Colonic mucosa (tissue), 4 donors: ENCODE data around the gene NUDT15. TPM values are rescaled to one million over a fixed set of nuclear protein-coding genes. Genes with fewer than 3 reads are reported as not detected.
A peak's percentile ranks its signal among the peaks of the same experiment; 100 is the strongest.

Experiments used
- DNase-seq: peaks from one replicate; pipeline ENCODE4 v3.0.0-alpha.2; 2020
- H3K27ac ChIP-seq: fragments of 200-600 bp; one replicate; pipeline ENCODE4 v1.8.0; 2021
- H3K27me3 ChIP-seq: fragments of 200-600 bp; one replicate; pipeline ENCODE4 v1.8.0; 2021
- H3K36me3 ChIP-seq: fragments of 200-600 bp; one replicate; pipeline ENCODE4 v1.8.0; 2021
- H3K4me1 ChIP-seq: fragments of 200-600 bp; one replicate; pipeline ENCODE4 v1.8.0; 2021; ENCODE audit warnings: mild to moderate bottlenecking
- H3K4me3 ChIP-seq: fragments of 200-600 bp; one replicate; pipeline ENCODE4 v1.8.0; 2021
- H3K9ac ChIP-seq, 2 donors: one replicate each; pipeline ENCODE4 v1.7.0; 2013; ENCODE audit warnings: control low read depth in 2 of 2, low read depth in 2 of 2, low read length in 2 of 2
- H3K9me3 ChIP-seq: fragments of 200-600 bp; one replicate; pipeline ENCODE4 v1.8.0; 2021
- intact Hi-C: fragments of 100-400 bp; cut with DNase I; formaldehyde crosslinking; loops from one replicate; pipeline ENCODE4 v1.14.1; 2022
- total RNA-seq, 2 donors: library from RNA; stranded (reverse); fragmentation: NEBNext Ultra II Directional in 1 of 2; extraction: Animal tissue kit (Norgen Biotek cat#: 25700) in 1 of 2; gene quantifications; one replicate each; pipeline ENCODE4 v1.2.1, GENCODE V29; 2021
- TF ChIP-seq, protein P1 (sequence below): fragments of 200-600 bp; IDR thresholded peaks from one replicate; pipeline ENCODE4 v1.8.0; 2022; ENCODE audit warnings: antibody characterized with exemption, mild to moderate bottlenecking
- donor health status: healthy.
- donor health status: DM: no; HTN: no; CAD: no.
- donor health status: DM: no; HTN: no; CAD: no.

Gene NUDT15
- total RNA-seq, 2 donors from 2014 or later, result 24.5 to 43.8 TPM

DNA sequence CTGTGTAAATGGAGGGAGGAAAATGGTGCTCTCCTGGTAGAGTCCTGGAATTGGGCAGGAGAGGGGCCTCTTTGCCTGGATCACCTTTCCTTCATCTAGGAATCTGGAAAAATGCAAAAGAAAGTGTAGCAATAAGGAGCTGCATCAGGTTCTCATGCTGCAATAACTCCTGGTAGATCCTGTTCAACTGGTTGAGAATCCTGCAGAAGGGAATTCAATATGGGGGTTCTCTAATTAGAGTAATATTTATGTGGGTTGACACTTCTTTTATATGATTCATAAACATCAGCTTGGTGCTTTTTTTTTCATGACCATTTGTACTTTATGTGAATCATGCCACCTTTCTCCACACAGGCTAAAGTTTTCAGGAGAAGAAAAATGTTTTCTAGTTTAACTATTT lies 9.5 kb upstream of the NUDT15 start:
- no peaks in the 10 kb centered on the region for H3K36me3 ChIP-seq
- no peaks in the 10 kb centered on the region for H3K4me1 ChIP-seq
- H3K4me3 ChIP-seq, result no peak overlapping the region
- intact Hi-C loops, result no loop called here
- H3K27ac ChIP-seq, result no peak overlapping the region
- no peaks in the 10 kb centered on the region for H3K27me3 ChIP-seq
- TF ChIP-seq, protein P1, sequence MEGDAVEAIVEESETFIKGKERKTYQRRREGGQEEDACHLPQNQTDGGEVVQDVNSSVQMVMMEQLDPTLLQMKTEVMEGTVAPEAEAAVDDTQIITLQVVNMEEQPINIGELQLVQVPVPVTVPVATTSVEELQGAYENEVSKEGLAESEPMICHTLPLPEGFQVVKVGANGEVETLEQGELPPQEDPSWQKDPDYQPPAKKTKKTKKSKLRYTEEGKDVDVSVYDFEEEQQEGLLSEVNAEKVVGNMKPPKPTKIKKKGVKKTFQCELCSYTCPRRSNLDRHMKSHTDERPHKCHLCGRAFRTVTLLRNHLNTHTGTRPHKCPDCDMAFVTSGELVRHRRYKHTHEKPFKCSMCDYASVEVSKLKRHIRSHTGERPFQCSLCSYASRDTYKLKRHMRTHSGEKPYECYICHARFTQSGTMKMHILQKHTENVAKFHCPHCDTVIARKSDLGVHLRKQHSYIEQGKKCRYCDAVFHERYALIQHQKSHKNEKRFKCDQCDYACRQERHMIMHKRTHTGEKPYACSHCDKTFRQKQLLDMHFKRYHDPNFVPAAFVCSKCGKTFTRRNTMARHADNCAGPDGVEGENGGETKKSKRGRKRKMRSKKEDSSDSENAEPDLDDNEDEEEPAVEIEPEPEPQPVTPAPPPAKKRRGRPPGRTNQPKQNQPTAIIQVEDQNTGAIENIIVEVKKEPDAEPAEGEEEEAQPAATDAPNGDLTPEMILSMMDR, result no peak
- H3K9ac ChIP-seq, result no peak overlapping the region
- H3K9me3 ChIP-seq, result no peaks in the 10 kb centered on the region
- no peak for DNase-seq

DNA sequence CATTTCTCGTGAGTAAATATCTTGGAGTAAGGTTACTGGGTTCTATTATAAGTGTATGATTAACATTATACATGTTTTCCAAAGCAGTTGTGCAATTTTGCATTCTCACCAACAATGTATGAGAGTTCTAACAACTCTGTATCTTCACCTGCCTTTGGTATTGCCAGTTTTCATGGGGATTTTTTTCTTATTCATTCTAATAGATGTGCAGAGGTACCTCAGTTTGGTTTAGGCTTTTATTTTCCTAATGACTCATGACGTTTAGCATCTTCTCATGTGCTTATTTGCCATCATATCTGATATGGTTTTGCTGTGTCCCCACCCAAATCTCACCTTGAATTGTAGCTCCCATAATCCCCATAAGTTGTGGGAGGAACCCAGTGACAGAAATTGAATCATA lies 7.7 kb upstream of the NUDT15 start:
- no peak for DNase-seq
- no peak overlapping the region for H3K27ac ChIP-seq
- TF ChIP-seq, protein P1, result no peak
- no peak overlapping the region for H3K9ac ChIP-seq
- H3K9me3 ChIP-seq, result no peaks in the 10 kb centered on the region
- H3K4me3 ChIP-seq, result no peak overlapping the region
- no peaks in the 10 kb centered on the region for H3K27me3 ChIP-seq
- no peaks in the 10 kb centered on the region for H3K36me3 ChIP-seq
- intact Hi-C loops, result loop anchor here (10.0 kb wide), 1 partner anchor 65 kb away; the partner anchor contains the start of gene MED4
- no peaks in the 10 kb centered on the region for H3K4me1 ChIP-seq

DNA sequence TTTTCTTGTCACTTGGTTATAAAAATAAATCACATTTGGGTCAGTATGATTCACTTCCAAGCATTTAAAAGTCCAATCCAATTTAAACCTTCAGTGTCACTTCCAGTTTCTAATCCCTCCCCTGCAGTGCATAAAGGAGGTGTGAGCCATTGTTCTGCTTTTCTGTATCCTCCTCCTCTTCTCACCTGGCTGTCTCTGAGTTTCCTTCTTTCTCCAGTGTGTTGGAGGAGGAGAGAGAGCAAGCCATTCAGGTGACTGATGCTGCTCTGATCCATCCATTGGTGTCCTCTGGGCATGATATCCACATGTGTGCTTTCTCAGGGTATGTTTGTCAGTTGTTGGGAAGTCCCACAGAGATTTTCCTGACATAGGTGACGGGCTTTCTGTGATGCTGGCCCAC lies 1.2 kb downstream of the NUDT15 start:
- Histone ChIP-seq H3K27ac (peak overlapping the region; percentile 93), H3K9ac (peak overlapping the region in 1 of 2 donors; percentile 77), H3K9me3 (no peaks in the 10 kb centered on the region), H3K4me3 (no peak overlapping the region), H3K4me1 (peaks cover 9% of the 10 kb centered on the region), H3K36me3 (no peaks in the 10 kb centered on the region), H3K27me3 (no peaks in the 10 kb centered on the region)
- TF ChIP-seq, protein P1, result no peak
- DNase-seq, result no peak
- intact Hi-C loops, result loop anchor here (10.0 kb wide), 1 partner anchor 56 kb away; the partner anchor contains the start of gene MED4

DNA sequence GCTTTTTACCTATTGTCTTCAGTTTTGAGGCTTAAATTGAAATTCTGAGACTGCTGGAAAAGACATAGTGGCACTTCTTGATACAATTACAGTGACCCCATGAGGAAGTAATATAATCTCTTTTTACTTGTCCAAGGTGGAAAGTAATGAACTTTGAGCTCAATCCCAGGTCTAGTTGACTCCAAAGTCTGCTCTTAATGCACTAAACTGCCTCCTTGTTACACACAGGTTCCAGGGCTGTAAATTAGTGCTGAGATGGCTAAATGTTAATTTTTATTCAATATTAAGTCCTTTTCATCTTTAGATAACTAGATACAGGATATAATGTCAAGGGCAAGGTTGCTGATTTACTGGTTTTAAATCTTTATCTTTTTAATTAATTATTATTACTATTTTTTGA lies 2.5 kb downstream of the NUDT15 start:
- H3K36me3 ChIP-seq, result no peaks in the 10 kb centered on the region
- TF ChIP-seq, protein P1, result no peak
- no peaks in the 10 kb centered on the region for H3K9me3 ChIP-seq
- peaks cover 12% of the 10 kb centered on the region for H3K4me1 ChIP-seq
- no peak for DNase-seq
- peak overlapping the region; percentile 57 for H3K27ac ChIP-seq
- intact Hi-C loops, result no loop called here
- no peak overlapping the region for H3K9ac ChIP-seq
- no peak overlapping the region for H3K4me3 ChIP-seq
- no peaks in the 10 kb centered on the region for H3K27me3 ChIP-seq

DNA sequence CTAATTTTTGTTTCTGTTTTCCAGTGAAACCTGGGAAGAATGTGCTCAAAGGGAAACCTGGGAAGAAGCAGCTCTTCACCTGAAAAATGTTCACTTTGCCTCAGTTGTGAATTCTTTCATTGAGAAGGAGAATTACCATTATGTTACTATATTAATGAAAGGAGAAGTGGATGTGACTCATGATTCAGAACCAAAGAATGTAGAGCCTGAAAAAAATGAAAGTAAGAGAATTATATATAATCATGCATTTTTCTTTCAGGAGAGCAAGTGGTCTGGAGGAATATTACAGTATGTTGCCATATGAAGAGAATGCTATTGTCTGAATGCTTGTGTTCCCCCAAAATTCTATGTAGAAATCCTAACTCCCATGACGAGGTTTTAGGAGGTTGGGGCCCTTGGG lies 3.4 kb downstream of the NUDT15 start:
- DNase-seq, result no peak
- H3K36me3 ChIP-seq, result no peaks in the 10 kb centered on the region
- intact Hi-C loops, result no loop called here
- H3K27ac ChIP-seq, result peak overlapping the region; percentile 57
- no peak overlapping the region for H3K9ac ChIP-seq
- peaks cover 12% of the 10 kb centered on the region for H3K4me1 ChIP-seq
- H3K4me3 ChIP-seq, result no peak overlapping the region
- no peaks in the 10 kb centered on the region for H3K27me3 ChIP-seq
- TF ChIP-seq, protein P1, result no peak
- no peaks in the 10 kb centered on the region for H3K9me3 ChIP-seq

DNA sequence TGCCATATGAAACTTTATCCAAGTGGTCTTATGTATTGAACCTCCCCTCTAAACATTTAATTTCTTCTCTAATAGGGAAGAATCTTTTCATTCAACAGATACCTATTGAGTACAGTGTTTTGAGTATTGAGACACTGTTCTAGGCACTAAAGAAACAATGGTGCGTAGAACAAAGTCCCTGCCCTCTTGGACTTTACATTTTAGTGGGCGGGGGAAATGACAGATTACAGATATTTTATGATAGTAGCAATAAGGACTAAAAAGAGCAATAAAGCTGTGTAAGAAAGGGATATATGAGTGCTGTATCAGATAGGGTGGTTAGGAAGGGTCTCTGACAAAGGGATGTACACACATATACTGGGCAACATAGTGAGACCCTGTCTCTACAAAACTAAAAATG lies 5.4 kb downstream of the NUDT15 start:
- H3K27ac ChIP-seq, result peak overlapping the region; percentile 65
- peaks cover 7% of the 10 kb centered on the region for H3K4me1 ChIP-seq
- H3K36me3 ChIP-seq, result no peaks in the 10 kb centered on the region
- TF ChIP-seq, protein P1, result no peak
- H3K4me3 ChIP-seq, result no peak overlapping the region
- H3K27me3 ChIP-seq, result no peaks in the 10 kb centered on the region
- H3K9me3 ChIP-seq, result no peaks in the 10 kb centered on the region
- peak; percentile 46 for DNase-seq
- no peak overlapping the region for H3K9ac ChIP-seq
- intact Hi-C loops, result no loop called here
